Stimulated activated CD4-positive, alpha-beta T cell treated with anti-CD3 and anti-CD28 coated beads, TNF-alpha, amount 100 ng/mL, for 24 hours (primary cell): ENCODE results near the gene FBLN2.

Experiments used
- DNase-seq, 3 experiments: peaks; one replicate each; pipeline ENCODE4 v3.0.0-alpha.2; 2020; ENCODE audit warnings: low read depth in 3 of 3

The FBLN2 gene

DNA sequence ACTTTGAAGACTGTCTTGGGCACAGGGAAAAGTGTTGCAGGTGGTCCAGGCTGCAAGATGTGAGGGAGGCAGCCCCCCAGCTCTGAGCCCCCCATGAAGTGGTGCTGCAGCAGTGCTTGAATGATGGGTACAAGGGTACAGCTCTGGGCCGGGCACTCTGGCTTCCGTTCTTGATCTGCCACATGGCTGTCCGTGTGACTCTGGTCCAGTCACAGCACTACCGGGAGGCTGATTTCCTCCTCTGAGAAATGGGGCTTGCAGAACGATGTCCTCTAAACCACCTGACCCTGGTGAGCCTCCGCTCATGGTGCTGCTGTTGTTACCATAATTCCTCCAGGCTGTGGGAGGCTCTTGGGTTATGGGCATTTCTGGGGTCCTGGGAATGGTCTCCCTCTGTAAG is 75.1 kb downstream of the FBLN2 start:
- no peak for DNase-seq

GRCh38 chr3:13624671-13625125 is 75.8 kb downstream of the FBLN2 start:
- no peak for DNase-seq

- no peak for DNase-seq
Measured at GRCh38 chr3:13626396-13626795, 77.5 kb downstream of the FBLN2 start.

- DNase-seq: no peak
Measured at GRCh38 chr3:13626915-13627460, 78.1 kb downstream of the FBLN2 start.

DNA sequence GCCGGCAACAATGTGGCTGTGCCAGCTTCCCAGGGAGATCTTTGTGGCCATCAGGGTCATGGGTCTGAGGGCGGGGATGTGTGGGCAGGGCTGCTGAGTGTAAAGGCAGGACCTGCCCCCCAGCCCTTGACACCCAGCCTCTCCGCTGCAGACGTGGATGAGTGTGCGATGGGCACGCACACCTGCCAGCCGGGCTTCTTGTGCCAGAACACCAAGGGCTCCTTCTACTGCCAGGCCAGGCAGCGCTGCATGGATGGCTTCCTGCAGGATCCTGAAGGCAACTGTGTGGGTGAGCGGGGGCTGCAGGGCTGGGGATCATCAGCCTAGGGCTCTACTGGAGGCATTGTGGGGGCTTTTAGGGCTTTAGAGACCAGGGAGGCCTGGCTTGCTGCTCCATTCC is 78.8 kb downstream of the FBLN2 start:
- no peak for DNase-seq

- DNase-seq: no peak
Measured at GRCh38 chr3:13628432-13628831, 79.5 kb downstream of the FBLN2 start.

DNA sequence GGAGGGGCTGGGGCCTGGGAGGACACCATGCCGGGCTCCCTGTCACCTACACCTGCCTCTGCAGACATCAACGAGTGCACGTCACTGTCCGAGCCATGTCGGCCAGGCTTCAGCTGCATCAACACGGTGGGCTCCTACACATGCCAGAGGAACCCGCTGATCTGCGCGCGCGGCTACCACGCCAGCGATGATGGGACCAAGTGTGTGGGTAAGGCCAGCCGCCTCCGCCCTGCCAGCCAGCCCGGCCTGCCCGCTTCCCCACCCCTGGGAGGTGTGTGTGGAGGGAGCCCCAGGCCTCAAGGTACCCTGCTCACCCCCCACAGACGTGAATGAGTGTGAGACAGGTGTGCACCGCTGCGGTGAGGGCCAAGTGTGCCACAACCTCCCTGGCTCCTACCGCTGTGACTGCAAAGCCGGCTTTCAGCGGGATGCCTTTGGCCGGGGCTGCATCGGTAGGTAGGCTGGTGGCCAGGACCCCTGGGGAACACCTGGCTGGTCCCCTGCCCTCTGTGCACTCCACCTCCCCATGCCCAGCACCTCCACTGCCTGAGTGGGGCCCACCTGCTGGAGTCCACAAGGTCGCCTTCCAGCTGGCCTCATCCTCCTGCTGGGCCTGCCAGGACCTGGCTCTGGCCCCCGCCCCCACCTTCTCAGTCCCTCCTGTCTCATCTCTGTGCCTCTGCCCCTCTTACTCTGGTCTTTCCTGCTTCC is 80.1 kb downstream of the FBLN2 start:
- no peak for DNase-seq

DNA sequence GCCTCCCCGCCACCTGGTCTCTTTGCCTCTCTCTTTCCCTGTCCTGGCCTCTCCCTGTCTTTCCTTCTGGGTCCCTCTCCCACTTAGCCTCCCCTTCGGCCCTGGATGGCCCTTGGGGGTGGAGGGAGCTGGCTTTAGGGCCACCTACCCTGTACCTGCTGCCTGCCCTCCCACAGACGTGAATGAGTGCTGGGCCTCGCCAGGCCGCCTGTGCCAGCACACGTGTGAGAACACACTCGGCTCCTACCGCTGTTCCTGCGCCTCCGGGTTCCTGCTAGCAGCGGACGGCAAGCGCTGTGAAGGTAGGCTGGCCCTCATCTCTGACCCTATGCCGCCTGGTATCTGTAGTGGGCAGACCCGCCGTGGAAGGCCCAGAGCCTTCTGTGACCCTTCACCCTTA is 80.7 kb downstream of the FBLN2 start:
- no peak for DNase-seq

GRCh38 chr3:13631256-13631655 is 82.3 kb downstream of the FBLN2 start:
- no peak for DNase-seq

DNA sequence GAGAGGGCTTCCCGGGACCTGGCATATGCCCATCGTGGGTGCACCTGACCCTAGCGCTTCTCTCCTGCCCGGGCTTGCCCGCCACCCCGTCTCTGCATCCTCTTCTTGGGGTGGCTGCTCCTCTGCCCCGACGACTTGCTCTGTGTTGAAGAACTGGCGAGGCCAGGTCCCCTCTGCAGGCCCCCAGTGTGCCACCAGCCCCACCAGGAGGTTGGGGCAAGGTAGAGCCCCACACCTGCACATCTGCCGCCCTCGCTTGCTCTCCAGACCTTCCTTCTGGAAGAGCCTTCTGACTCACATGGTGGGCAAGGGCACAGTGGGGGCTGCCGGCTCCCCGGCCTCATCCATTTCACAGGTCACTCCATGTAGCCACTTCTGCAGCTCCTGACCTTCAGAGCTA is 84.3 kb downstream of the FBLN2 start:
- no peak for DNase-seq

DNA sequence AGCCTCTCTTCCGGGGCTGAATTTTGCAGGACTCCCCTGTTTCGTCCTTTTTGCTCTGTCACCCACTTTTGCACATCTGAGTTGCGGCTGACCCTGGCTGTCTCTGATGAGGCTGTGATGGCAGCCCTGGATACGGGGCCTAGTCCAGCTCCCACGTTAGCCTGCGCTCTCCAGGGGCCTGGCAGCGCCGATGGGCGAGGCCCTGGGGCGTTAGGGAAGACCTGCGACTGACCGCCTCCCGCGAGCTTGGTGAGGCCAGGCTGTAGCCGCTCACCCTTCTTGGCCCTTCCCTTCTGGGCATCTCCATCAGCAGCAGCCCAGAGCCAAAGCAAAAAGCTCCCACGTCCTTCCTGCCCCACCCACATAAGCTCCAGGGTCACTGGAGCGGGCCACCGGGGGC is 85.2 kb downstream of the FBLN2 start:
- DNase-seq: no peak

DNA sequence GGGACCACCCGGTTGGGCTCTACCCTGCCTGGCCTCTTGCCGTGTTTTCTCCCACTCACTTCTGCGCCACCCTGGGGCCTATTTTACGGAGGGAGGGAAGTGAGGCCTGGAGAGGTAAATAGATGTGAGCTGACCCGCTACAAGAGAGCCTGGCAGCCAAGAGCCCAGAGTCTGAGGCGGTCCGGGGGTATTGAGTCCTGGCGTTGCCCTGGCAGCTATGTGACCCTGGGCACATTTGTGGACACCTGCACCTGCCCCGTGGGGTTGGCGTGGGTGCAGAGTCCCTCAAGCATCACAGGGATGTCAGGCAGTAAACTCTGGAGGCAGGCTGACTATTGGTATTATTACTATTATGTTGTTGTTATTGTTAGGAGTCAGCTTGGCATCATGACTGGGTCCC is 85.7 kb downstream of the FBLN2 start:
- no peak for DNase-seq

DNA sequence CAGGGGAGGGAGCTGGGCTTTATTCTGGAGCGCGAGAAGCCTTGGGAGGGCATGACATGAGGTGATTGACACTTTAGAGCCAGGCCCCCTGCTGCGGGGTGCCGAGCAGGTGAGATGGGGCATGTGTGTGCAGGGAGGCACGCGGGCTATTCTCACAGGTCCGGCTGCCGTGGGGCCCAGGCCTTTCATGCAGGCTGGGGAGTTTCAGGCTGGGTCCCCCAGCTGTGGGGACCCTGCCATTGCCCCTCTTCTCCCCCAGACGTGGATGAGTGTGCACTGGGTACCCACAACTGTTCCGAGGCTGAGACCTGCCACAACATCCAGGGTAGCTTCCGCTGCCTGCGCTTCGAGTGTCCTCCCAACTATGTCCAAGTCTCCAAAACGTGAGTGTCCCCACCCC is 87.3 kb downstream of the FBLN2 start:
- DNase-seq: no peak

DNA sequence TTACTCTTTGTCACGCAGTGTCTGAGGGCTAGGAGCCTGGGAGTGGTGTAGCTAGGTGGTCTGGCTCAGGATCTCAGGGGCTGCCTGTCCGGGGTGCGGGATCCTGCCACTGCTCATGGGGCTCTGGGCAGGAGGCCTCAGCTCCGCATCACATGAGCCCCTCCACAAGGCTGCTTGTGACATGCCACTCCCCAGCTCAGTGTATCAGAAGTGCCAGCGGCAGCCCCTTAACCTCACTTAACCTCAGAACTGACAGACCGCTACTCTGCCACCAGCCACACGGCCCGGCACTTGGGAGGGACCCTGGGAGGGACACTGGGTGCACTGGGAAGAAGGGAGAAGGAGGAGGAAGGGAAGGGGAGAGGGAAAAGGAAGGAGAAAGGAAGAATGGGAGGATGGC is 87.9 kb downstream of the FBLN2 start:
- no peak for DNase-seq

DNA sequence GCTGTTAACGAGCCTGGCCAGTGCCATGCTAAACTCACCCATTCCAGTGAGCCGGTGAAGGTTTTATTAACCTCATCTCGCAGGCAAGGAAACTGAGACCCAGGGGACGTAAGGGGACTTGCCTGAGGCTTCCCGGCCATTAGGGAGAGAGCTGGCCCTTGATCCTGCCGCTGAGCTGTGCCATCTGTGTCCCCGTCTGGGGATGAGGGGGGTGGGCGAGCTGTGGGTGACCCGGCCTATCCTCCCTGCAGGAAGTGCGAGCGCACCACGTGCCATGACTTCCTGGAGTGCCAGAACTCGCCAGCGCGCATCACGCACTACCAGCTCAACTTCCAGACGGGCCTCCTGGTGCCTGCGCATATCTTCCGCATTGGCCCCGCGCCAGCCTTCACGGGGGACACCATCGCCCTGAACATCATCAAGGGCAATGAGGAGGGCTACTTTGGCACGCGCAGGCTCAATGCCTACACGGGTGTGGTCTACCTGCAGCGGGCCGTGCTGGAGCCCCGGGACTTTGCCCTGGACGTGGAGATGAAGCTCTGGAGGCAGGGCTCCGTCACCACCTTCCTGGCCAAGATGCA is 88.5 kb downstream of the FBLN2 start:
- DNase-seq: no peak

- no peak for DNase-seq
Measured at GRCh38 chr3:13637953-13638352, 89.0 kb downstream of the FBLN2 start.

DNA sequence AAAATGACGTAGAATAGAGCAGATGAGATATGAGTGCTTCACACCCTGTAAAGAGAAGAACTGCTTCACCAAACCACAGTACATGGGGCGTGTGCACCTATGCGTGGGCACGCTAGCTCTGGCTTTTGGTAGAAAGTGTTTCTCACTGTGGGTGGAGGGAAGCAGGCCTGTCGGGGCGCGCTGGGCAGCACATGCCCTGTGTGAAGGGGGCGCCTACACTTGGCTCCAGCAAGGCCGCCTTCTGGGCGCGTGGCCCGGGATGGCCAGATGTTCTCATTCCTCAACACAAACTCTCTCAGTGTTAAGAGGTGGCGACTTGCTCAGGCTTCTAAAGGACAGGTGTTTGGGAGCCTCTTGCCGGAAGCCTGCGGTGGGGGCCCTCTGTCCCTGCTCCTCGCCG is 90.0 kb downstream of the FBLN2 start:
- DNase-seq: no peak

DNA sequence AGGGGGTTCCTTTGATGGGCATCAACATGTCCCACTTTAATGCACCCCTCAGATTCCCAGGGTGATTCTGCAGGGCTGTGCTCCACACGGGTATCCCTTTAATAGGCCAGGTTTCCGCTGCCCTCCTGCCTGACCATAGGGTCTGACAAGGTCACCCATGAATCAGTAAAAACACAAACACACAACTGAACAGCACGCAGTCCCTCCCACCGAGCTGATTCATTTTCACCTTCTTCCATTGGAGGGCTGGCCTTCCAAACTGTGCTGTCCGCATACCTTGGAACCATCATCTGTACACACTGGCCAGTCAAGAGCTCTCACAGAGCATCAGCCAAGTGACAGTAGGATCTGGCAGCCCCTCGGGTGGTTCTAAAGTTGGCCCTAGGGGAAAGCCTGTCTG is 93.7 kb downstream of the FBLN2 start:
- no peak for DNase-seq

DNA sequence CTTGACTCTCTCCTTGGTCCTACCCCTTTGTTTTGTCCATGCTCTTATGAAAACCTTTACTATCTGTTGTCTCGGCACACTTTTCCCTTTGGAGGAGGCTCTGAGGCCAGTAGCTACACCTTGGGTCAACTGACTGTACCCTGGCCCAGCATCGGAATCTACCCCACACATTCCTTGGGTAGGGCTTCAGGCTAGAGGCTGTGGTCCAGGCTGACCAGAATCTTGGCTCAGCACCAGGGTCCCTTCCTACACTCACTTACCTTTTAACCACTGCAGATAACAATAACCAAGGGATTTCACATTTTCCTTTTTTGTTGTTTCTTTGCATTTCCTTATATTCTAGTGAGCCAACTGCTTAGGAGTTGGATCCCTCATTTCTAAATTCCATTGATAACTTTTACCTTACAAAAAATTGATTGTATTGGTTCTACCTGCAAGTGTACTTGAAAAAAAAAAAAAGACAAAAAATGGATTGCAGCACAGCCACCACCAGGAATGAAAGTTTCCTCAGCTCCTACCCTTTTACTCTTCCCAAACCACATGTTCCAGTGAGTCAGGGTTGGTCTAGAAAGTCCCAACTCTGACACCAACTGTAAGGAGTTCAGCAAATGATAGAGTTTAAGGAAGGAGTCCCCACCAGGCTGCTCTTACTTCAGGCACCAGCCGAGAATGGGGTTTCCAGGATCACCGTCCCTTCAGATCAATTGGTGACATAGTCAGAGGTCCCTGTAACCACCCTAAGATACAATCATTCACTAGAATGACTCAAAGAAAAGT is 95.6 kb downstream of the FBLN2 start:
- no peak for DNase-seq

GRCh38 chr3:13645801-13646637 is 97.1 kb downstream of the FBLN2 start:
- DNase-seq: no peak

- DNase-seq: no peak
Measured at GRCh38 chr3:13647298-13648059, 98.6 kb downstream of the FBLN2 start.
